GOT3 (cell line): ENCODE data around the gene RPL18.

Experiments
- DNase-seq: peaks from one replicate; lab custom pipeline; 2025; ENCODE audit warnings: mixed read lengths; lab: John Stamatoyannopoulos, UW

RPL18 gene

DNA sequence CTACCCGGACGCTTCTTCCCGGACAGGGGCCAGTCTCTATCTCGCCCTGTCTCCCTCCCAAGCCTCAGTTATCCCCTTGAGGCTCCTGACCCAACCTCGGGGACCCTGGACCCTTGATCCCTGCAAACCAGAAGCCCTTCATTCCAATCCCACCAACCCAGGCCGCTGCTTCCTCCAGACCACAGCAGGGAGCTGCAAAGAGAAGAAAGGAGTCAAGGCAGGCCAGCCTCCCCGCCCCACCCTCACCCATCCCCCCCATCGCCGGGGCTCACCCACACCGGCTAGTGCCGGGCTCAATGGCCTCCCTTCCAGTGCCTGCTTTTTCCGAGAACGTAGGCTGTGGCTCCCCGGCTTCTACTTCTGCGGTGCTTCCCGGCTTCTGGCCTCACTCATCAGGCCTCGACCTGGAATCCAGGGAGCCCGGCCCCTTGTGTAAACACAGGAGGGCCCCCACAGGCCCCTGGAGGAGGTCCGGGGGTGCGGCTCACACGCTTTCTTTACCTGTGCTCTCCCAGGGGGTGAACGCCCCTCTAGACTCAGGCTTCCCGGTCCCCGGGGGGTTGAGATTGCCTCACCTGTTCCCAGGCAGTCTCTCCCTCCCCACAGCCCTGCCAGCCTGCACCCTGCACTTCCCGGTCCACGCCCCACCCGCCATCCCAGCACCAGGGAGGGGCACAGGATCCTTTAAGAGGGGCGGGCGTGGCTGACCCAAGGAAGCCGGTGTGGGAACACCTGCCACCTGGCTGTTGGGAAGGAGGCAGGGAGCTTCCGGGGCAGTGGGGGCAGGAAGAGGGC is 4.3 kb downstream of the RPL18 start, which contains the start of gene FAM83E:
Gene FAM83E (minus strand): TSS at position 641 of the 795 bp plus-strand sequence. CDS start 1,704 bp downstream, outside the sequence.
- no peak for DNase-seq

DNA sequence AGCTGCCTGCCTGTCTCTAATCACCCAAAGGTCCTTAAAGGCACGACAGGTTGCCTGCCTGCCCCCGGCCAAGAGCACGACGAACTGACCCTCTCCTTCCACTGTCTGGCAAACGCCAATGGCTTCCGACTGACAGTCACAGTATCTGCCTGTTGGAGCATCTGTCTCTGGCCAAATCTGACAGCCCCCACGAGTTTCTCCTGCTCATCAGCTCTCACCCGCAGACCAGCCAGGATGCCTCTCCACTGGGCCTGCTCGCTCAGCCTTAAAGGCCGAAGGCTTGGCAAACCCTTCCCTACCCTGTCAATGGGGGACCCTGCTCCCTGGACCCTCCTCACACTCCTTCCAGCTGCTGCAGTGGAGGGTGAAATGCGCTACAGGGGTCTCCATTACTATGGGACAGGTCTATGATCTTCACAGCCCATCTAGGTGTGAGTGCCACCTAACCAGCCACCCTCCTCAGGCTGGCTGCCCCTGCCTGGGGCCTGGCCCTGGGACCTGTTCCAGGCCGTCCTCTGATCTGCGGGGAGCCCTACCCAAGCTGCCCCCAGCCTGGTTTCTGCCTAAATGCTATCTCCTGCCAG is 5.0 kb downstream of the RPL18 start:
- DNase-seq = no peak

DNA sequence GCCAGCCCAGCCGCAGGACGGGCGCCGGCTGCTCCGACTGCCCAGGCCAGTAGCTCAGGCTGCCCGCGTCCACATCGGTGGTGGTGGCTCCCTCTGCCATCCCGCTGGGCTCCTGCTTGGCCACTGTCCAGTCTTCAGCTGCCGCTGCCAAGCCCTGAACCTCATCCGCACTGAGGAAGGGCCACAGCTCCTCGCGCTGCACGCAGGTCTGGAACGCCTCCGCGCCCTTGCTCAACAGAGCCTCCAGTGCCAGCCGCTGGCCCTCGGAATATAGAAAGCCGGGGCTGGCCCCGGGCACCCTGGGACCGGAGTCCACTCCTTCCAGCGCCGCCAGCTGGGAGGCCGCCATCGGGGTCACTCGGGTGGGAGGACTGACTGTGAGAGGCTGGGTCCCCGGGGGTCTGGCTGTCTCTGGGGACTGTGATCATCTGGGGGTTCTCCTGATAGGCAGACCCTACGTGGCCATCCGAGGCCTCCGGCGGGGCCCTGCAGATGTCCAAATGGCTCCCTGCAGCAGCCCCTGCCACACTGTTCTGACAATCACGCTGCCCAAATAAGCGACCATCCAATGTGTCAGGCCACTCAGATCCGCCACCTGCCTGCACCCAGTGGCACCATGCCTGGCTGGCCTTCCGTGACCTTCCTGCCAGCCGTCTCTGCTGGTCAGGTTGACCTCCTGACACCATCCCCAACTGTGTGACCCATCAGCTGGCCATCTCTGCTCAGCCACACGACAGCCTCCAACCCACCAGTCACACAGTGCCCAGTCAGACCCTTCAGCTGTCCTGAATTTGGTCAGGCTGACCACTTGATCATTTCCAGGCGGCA is 5.7 kb downstream of the RPL18 start:
- peak; percentile 24 for DNase-seq

DNA sequence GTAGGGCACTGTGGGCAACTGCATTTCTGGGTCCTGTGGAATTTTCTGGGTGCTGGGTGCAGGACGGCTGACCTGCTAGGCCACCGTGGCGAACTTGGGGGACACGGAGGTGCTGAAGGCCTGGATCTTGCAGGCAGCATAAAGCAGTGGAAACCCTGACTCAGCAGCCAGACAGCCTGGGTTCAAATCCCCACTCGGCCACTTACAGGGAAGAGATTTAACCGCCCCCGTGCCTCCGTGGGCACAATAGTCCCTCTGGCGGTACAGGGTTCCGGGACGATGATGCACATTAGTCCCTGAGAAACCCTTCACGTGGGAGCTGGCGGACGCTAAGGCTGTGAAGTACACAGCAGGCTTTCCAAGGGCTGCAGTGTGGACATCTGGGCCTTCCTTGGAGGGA is 7.1 kb downstream of the RPL18 start:
- DNase-seq = no peak

DNA sequence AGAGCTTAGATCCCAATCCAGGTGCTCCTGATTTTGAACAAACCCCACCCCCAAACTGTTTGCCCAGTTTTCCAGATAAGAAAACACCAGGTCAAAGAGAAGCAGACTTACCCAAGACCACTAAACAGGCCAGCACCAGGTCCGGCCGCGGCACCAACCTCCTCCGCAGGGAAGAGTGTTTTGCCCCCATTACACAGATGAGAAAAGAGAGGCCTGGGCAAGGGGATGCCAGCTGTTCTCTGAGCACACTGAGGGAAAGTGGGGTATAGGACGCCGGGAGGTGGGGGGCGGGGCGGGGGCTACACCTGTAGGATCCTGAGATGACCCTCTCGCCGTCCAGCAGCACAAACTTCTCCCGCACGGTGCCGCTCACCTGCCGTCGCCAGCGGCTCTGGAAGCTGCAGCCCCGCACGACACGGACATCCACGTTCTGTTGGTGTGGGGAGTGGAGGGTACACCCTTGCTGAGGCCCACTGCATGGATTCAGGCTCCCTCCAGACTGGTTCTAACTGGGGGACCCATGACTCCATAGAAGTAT is 9.3 kb downstream of the RPL18 start:
- DNase-seq = no peak

DNA sequence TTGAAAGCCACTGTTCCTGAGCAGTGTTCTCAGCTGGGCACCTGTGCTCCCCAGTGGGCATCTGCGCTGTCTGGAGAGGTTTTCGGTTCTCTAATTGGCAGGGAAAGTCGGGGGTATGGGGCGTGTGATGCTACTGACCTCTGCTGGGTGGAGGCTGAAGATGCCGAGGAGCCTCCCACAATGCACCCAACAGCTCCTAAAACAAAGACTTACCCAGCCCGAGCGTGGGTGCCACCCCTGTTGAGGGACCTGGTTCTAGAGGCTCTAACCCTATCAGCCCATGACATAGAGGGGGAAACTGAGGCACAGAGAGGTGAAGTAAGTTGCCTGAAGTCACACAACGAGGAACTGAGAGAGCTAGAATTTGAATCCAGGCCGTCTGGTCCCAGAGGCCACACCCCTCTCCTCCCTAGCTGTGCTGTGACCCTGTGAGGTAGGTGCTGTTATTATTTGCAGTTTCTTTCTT is 10.1 kb downstream of the RPL18 start:
- DNase-seq = peak; percentile 31

DNA sequence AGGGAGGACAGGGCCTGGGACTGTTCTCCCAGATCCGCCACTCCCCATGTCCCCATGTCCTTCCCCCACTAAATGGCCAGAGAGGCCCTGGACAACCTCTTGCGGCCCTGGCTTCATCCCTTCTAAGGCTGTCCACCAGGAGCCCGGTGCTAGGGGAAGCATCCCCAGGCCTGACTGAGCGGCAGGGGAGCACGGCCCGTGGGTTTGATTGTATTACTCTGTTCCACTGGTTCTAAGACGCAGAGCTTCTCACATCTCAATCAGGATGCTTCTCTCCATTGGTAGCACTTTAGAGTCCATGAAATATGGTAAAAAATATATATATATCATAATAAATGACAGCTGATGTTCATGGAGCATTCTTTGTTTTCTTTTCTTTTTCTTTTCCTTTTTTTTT is 11.6 kb downstream of the RPL18 start:
- DNase-seq = no peak

DNA sequence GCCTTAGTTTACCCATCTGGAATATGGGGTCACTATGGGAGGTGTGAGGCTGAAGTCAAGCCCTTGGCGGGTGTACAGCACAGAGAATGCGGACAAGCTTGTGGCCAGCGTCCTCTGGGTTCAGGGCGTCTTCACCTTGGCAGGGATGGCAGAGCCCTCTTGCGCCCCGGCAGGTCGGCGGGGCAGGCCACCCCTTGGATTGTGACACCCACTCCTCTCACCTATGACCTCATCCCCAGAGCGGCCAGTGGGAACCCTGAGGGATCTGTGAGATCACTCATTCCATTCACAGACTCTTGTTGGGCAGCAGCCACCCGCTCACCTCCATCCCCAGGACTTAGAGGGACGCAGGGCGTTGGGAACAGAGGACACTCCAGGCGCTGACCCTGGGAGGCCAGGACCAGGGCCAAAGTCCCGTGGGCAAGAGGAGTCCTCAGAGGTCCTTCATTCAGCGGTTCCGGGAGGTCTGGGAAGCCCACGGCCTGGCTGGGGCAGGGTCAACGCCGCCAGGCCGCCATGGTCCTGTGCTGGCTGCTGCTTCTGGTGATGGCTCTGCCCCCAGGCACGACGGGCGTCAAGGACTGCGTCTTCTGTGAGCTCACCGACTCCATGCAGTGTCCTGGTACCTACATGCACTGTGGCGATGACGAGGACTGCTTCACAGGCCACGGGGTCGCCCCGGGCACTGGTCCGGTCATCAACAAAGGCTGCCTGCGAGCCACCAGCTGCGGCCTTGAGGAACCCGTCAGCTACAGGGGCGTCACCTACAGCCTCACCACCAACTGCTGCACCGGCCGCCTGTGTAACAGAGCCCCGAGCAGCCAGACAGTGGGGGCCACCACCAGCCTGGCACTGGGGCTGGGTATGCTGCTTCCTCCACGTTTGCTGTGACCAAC is 12.3 kb downstream of the RPL18 start, which contains the start of gene SPACA4:
Gene SPACA4 (plus strand): TSS at position 280 of the 896 bp plus-strand sequence. CDS start 237 bp downstream, at position 517.
- no peak for DNase-seq

DNA sequence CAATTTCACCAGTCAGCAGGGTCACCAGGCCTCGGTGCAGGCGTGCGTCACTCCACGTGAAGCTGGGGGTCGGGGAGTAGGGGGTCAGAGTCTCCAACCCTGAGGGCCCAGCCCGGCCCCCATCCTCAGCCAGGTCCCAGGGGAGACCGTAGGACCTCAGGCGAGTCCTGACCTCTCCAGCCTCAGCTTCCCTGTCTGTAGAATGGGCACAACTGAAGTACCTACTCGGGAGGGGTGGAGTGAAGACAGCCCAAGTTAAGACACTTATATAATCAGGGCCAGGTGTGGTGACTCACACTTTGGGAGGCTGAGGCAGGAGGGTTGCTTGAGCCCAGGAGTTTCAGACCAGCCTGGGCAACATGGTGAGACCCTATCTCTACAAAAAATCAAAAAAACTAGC is 15.1 kb downstream of the RPL18 start:
- DNase-seq = no peak

DNA sequence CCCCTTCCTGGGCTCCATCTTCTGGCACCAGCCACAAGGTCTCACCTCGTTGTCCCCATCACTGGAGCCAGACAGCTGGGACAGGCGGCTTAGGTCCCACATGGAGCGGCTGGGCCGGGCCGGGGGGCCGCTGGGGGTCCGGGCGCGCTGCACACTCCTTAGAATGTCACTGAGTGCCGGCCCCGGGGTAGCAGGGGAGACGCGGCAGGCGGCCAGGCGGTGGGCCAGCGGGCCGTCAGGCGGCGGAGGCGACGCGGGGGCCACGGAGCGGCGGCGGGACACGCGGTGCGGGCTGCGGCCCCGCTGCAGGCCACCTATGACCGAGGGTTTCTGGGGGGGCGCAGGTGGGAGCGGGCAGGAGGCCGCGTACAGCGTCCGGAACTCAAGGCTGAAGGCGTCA is 15.5 kb downstream of the RPL18 start:
- no peak for DNase-seq

DNA sequence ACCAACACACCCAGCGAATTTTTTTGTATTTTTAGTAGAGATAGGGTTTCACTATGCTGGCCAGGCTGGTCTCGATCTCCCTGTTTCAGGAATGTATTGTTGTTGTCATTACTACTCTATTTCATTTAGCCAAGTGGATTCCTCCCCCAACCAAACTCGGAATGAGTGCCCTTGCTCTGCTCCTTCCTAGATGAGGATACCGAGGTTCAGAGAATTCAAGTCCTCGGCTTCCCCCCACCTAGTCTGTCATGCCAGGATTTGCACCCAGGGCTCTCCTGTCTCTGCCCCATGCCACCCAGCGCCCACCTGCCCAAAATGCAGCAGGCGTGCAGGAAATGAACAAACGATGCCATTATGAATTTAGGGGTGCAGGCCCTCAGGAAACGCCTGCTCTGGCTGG is 16.0 kb downstream of the RPL18 start:
- no peak for DNase-seq

DNA sequence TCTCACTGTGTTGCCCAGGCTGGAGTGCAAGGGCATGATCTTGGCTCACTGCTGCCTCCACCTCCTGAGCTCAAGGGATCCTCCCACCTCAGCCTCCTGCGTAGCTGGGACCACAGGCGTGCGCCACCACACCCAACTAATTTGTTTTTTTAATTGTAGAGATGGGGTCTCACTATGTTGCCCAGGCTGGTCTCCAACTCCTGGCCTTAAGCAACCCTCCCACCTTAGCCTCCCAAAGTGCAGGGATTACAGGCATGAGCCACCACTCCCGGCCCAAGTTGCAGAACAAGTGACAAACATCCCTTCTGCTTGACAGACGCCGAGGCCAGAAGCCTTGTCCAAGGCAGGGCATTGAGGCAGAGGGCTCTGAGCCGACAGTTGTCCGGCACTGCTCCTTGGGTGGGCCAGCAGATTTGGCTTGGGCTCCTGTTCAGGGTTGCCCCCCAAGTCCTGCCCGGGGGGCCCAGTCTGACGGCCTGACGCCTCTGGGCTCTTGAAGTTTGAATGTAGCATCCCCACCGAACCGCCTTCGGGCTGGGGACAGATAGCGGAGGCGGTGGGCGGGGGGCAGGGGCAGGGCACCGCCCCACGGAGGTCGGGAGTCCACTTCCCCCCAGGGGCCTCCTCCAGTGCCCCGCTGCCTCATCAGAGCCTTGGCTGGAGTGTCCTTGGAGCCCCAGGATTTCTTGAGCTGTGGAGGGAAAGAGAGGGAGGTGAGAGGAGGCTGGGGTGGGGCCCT is 18.1 kb downstream of the RPL18 start:
- no peak for DNase-seq

DNA sequence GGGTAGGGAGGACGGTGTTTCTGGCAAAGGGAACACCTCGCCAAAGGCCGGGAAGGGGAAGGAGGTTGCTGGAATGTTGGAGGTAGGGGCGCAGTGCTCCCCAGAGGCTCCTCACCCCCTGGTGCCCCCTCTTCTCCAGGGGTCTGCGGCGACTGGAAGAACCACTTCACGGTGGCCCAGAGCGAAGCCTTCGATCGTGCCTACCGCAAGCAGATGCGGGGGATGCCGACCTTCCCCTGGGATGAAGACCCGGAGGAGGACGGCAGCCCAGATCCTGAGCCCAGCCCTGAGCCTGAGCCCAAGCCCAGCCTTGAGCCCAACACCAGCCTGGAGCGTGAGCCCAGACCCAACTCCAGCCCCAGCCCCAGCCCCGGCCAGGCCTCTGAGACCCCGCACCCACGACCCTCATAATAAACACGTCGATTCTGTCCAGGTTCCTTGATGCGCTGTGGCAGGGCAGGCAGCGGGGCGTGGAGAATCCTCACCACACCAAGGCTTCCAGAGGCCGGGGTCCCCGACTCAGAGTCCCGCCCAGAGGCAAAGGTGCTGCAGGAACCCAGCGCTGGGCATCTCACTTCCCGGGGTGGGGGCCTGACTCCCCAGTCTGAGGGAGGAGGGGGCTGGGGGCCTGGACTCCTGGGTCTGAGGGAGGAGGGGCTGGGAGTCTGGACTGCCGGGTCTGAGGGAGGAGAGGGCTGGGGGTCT is 19.8 kb downstream of the RPL18 start:
- DNase-seq = no peak

DNA sequence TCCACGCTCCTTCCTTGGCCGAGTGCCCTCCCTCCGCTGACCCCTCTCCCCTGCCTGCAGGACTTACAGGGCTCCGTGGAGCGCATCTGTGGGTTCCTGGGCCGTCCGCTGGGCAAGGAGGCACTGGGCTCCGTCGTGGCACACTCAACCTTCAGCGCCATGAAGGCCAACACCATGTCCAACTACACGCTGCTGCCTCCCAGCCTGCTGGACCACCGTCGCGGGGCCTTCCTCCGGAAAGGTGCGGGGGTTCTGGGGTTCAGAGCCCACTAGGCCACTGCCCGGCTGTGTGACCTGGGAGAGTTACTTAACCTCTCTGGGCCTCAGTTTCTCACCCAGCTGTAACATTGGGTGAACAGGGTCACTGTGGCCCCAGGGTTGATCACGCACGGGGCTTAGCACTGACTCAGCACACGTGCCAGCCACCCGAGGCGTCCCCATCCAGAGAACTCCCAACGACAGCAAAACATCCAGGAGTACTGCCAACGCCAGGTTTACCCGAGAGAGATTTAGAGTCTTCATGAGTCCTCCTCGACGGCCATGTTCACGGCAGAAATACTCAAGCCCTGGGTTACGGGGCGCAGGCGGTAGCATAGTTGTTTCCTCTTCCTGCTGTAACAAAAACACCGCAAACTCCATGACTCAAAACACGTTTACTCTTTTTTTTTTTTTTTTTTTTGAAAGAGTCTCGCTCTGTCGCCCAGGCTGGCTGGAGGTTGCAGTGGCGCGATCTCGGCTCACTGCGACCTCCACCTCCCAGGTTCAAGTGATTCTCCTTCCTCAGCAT is 22.1 kb downstream of the RPL18 start:
- no peak for DNase-seq

DNA sequence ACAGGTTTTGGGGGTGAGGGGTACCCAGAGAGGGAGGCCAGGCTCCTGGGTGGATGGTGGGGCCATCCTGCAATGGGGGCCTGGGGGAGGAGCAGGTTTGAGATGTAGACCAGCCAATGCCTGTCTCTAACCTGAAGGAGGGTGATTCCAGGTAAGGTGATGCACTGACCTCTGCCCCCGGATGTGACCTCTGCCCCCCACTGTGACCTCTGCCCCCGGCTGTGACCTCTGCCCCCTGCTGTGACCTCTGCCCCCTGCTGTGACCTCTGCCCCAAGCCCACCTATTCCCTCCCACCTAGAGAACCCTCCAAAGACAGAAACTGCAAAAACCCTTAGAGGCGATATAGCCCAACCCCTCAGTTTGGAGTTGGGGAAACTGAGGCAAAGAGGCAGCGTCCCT is 22.7 kb downstream of the RPL18 start:
- no peak for DNase-seq

DNA sequence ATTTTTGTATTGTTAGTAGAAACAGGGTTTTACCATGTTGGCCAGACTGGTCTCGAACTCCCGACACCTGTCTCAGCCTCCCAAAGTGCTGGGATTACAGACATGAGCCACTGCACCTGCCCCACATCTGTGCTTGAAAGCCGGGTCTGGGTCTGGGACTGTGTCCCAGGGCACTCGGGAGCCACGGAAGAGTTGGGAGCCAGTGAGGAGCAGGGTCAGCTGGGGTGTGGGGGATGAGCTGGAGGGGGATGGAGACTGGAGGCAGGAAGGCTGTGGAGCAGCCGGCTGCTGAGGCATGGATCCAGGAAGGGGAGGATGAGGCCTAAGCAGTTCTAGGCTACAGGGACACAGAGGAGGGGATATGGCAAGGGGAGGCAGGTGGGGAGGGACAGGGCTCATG is 23.1 kb downstream of the RPL18 start:
- no peak for DNase-seq

DNA sequence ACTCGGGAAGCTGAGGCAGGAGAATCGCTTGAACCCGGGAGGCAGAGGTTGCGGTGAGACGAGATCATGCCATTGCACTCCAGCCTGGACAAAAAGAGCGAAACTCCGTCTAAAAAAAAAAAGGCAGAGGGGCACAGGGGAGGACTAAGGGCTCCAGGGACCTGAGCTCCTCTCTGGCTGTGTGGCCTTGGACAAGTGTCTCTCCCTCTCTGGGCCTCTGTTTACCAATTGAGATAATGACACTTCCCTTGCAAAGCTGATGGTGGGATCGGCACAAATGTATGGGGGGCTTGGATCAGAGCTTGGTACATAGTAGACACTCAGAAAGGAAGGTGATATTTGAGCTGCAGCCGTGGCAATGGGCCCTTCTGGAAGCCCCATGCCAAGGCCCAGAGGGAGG is 23.8 kb downstream of the RPL18 start:
- no peak for DNase-seq

DNA sequence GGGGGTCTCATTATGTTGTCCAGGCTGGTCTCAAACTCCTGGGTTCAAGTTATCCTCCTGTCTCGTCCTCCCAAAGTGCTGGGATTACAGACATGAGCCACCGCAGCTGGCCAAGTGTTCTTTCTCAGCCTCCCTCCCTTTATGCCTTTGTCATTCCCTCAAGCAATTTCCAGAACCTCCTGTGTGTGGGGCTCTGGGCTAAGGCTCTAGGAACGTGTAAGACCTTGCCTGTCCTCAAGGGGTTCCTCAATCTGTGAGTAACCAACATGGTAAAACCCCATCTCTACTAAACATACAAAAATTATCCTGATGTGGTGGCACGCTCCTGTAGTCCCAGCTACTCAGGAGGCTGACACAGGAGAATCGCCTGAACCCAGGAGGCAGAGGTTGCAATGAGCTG is 28.0 kb downstream of the RPL18 start:
- DNase-seq = no peak
